Natural killer cell treated with Interleukin-12 subunit alpha and Interleukin-12 subunit beta and Interleukin-15 and Interleukin-18, amount 100 ng/mL, for 72 hours (primary cell): Measurements from ENCODE around the gene CD209. TPM values are rescaled to one million over a fixed set of nuclear protein-coding genes. Genes with fewer than 3 reads are reported as not detected.

Experiments
- total RNA-seq, 2 donors: library from RNA; stranded (reverse); gene quantifications; one replicate each; pipeline ENCODE4 v1.2.3, GENCODE V29; 2022

CD209 gene
- total RNA-seq, 2 donors from 2014 or later: not detected

Other genes starting within 250 kb of the CD209 start
- 10 to 100 TPM; 10.2 to 15.6 TPM for gene ZNF358, start 231.4 kb downstream of the CD209 start, total RNA-seq
- gene MCOLN1, start 224.9 kb downstream of the CD209 start, total RNA-seq: 10 to 100 TPM; 26.0 to 41.2 TPM
- 100 to 1,000 TPM; 259 to 369 TPM for gene PNPLA6, start 211.8 kb downstream of the CD209 start, total RNA-seq
- 1 to 10 TPM in 1 of 2 donors, under 1 TPM in 1; 0.36 to 1.2 TPM for gene CAMSAP3, start 151.7 kb downstream of the CD209 start, total RNA-seq
- gene XAB2, start 118.0 kb downstream of the CD209 start, total RNA-seq: 10 to 100 TPM; 42.2 to 46.1 TPM
- gene PET100, start 117.7 kb downstream of the CD209 start, total RNA-seq: 10 to 100 TPM; 75.9 to 95.7 TPM
- gene PCP2, start 113.8 kb downstream of the CD209 start, total RNA-seq: 1 to 10 TPM; 1.2 to 1.5 TPM
- gene STXBP2, start 110.4 kb downstream of the CD209 start, total RNA-seq: 100 to 1,000 TPM; 233 to 247 TPM
- gene RETN, start 78.5 kb downstream of the CD209 start, total RNA-seq: not detected
- not detected for gene MCEMP1, start 70.4 kb downstream of the CD209 start, total RNA-seq
- 10 to 100 TPM; 57.9 to 75.7 TPM for gene TRAPPC5, start 66.7 kb downstream of the CD209 start, total RNA-seq
- gene FCER2, start 45.4 kb downstream of the CD209 start, total RNA-seq: under 1 TPM in 1 of 2 donors, not detected in 1; 0.78 TPM
- gene CLEC4G, start 15.4 kb downstream of the CD209 start, total RNA-seq: not detected
- gene CLEC4M, start 15.7 kb upstream of the CD209 start, total RNA-seq: not detected
- 10 to 100 TPM in 1 of 2 donors, 1 to 10 TPM in 1; 7.8 to 11.5 TPM for gene EVI5L, start 82.7 kb upstream of the CD209 start, total RNA-seq
- gene PRR36, start 126.9 kb upstream of the CD209 start, total RNA-seq: not detected
- gene LRRC8E, start 141.0 kb upstream of the CD209 start, total RNA-seq: not detected
- gene MAP2K7, start 156.3 kb upstream of the CD209 start, total RNA-seq: 10 to 100 TPM; 45.2 to 47.1 TPM
- 1 to 10 TPM; 4.7 to 5.6 TPM for gene TGFBR3L, start 167.3 kb upstream of the CD209 start, total RNA-seq
- gene SNAPC2, start 172.8 kb upstream of the CD209 start, total RNA-seq: 10 to 100 TPM; 25.4 to 48.6 TPM
- under 1 TPM in 1 of 2 donors, not detected in 1; 0.33 TPM for gene CTXN1, start 178.6 kb upstream of the CD209 start, total RNA-seq
- gene TIMM44, start 196.1 kb upstream of the CD209 start, total RNA-seq: 100 to 1,000 TPM in 1 of 2 donors, 10 to 100 TPM in 1; 76.0 to 126 TPM